A549 (cell line): Measurements from ENCODE around the gene GABRR1. TPM values are rescaled to one million over a fixed set of nuclear protein-coding genes. Genes with fewer than 3 reads are reported as not detected.

Experiments used
- ATAC-seq, 2 experiments: fragments of 200-7000 bp in 1 of 2; fragments of >200 bp in 1 of 2; cut with Nextera tagmentation in 1 of 2; cut with Tn5 transposase in 1 of 2; 3 replicates each; pipeline versions ENCODE4 v1.8.0 to v1.9.1; 2018 to 2020; ENCODE audit warnings: mild to moderate bottlenecking in 1 of 2, moderate library complexity in 1 of 2
- CTCF ChIA-PET: fragments of 300-600 bp; sonication (Branson Sonifier 250); formaldehyde crosslinking; extraction: SDS; loops from one replicate; lab custom pipeline; 2021; ENCODE audit warnings: antibody characterized with exemption, inconsistent platforms; lab: Yijun Ruan, JAX
- POLR2A ChIA-PET: fragments of 350-600 bp; formaldehyde crosslinking; extraction: SDS; loops from one replicate; lab custom pipeline; 2021; ENCODE audit warnings: antibody characterized with exemption, inconsistent platforms; lab: Yijun Ruan, JAX
- DNase-seq, 2 experiments: peaks; one replicate each; pipeline versions ENCODE4 v3.0.0 to v3.0.0-alpha.2; 2011 to 2016; ENCODE audit warnings: low read depth in 1 of 2, low spot score in 1 of 2
- FAIRE-seq: peaks from 2 replicates; lab custom pipeline; 2011; peaks lifted over from hg19 to GRCh38; lab: Jason Lieb, UNC
- H3K27ac ChIP-seq, 2 experiments: fragments of >200 bp; sonication (Bioruptor Twin); formaldehyde crosslinking; 3 replicates each; pipeline ENCODE4 v1.5.1; 2016 to 2017
- H3K4me1 ChIP-seq: fragments of >200 bp; sonication (Bioruptor Twin); formaldehyde crosslinking; 3 replicates; pipeline ENCODE4 v1.6.1; 2016
- H3K4me2 ChIP-seq: fragments of >200 bp; sonication (Bioruptor Twin); formaldehyde crosslinking; 3 replicates; pipeline ENCODE4 v1.6.1; 2016
- H3K4me3 ChIP-seq: fragments of >200 bp; sonication (Bioruptor Twin); formaldehyde crosslinking; 3 replicates; pipeline ENCODE4 v1.5.1; 2016
- H3K9me3 ChIP-seq: fragments of >200 bp; sonication (Bioruptor Twin); formaldehyde crosslinking; 3 replicates; pipeline ENCODE4 v1.6.1; 2016
- CEBPB ChIP-seq, 2 experiments: fragments of >200 bp in 1 of 2; sonication (Bioruptor Twin) in 1 of 2; formaldehyde crosslinking in 1 of 2; IDR thresholded peaks; 2 replicates each; pipeline ENCODE4 v1.6.1; 2012 to 2016
- CHD2 ChIP-seq: fragments of 150-350 bp; IDR thresholded peaks from 2 replicates; pipeline ENCODE4 v1.6.1; 2014; ENCODE audit warnings: low read length; ENCODE audit not compliant: partially characterized antibody
- CHD4 ChIP-seq: fragments of 200-600 bp; sonication (generic); IDR thresholded peaks from 2 replicates; pipeline ENCODE4 v1.6.1; 2016; ENCODE audit warnings: antibody characterized with exemption, mild to moderate bottlenecking, borderline replicate concordance
- EP300 ChIP-seq, 2 experiments: fragments of >200 bp; sonication (Bioruptor Twin); formaldehyde crosslinking; IDR thresholded peaks; 2 replicates in 1 of 2; 3 replicates in 1 of 2; pipeline ENCODE4 v1.6.1; 2016 to 2017
- ESRRA ChIP-seq: fragments of 150-350 bp; IDR thresholded peaks from 2 replicates; pipeline ENCODE4 v1.6.1; 2014; ENCODE audit warnings: mild to moderate bottlenecking, low read length, borderline replicate concordance
- FOXS1 ChIP-seq: fragments of 250-450 bp; sonication (Bioruptor Pico); IDR thresholded peaks from 2 replicates; pipeline ENCODE4 v1.5.0; 2020; ENCODE audit warnings: mild to moderate bottlenecking, moderate library complexity
- HEYL ChIP-seq: fragments of 250-450 bp; sonication (Bioruptor Pico); IDR thresholded peaks from 2 replicates; pipeline ENCODE4 v1.8.0; 2021; ENCODE audit warnings: mild to moderate bottlenecking, moderate library complexity
- HOXB5 ChIP-seq: fragments of 250-450 bp; sonication (Bioruptor Pico); IDR thresholded peaks from 2 replicates; pipeline ENCODE4 v1.5.0; 2020; ENCODE audit warnings: mild to moderate bottlenecking, moderate library complexity
- MYC ChIP-seq: IDR thresholded peaks from 2 replicates; pipeline ENCODE4 v1.6.1; 2012; ENCODE audit warnings: mild to moderate bottlenecking, inconsistent platforms, low read length, improper control_type of control experiment, borderline replicate concordance
- NPAS2 ChIP-seq: fragments of 250-450 bp; sonication (Bioruptor Pico); IDR thresholded peaks from 2 replicates; pipeline ENCODE4 v1.8.0; 2022; ENCODE audit warnings: mild to moderate bottlenecking, moderate library complexity, borderline replicate concordance
- POLR2AphosphoS2 ChIP-seq: conservative IDR thresholded peaks from 2 replicates; pipeline ENCODE4 v1.6.1; 2012; ENCODE audit warnings: low read length, improper control_type of control experiment, inconsistent platforms
- RAD21 ChIP-seq, 2 experiments: fragments of >200 bp in 1 of 2; sonication (Bioruptor Twin) in 1 of 2; formaldehyde crosslinking in 1 of 2; IDR thresholded peaks in 1 of 2; conservative IDR thresholded peaks in 1 of 2; 2 replicates in 1 of 2; 3 replicates in 1 of 2; pipeline ENCODE4 v1.6.1; 2012 to 2018; ENCODE audit warnings: inconsistent platforms in 1 of 2
- RNF2 ChIP-seq: fragments of 200-600 bp; sonication (generic); IDR thresholded peaks from 2 replicates; pipeline ENCODE4 v1.6.1; 2016; ENCODE audit warnings: low read depth, mild to moderate bottlenecking, antibody characterized with exemption, moderate library complexity, borderline replicate concordance
- SMC3 ChIP-seq: fragments of >200 bp; sonication (Bioruptor Twin); formaldehyde crosslinking; IDR thresholded peaks from 3 replicates; pipeline ENCODE4 v1.6.1; 2018; ENCODE audit warnings: inconsistent platforms
- SREBF2 ChIP-seq: fragments of 450-650 bp; IDR thresholded peaks from 2 replicates; pipeline ENCODE4 v1.6.1; 2014; ENCODE audit warnings: mild to moderate bottlenecking, moderate library complexity
- TFCP2L1 ChIP-seq: fragments of 250-450 bp; sonication (Bioruptor Pico); IDR thresholded peaks from 2 replicates; pipeline ENCODE4 v1.5.0; 2021; ENCODE audit warnings: mild to moderate bottlenecking
- TP53 ChIP-seq: fragments of 250-450 bp; sonication (Bioruptor Pico); IDR thresholded peaks from 2 replicates; pipeline ENCODE4 v1.5.0; 2021; ENCODE audit warnings: mild to moderate bottlenecking, moderate library complexity
- ZC3H11A ChIP-seq: fragments of 450-650 bp; IDR thresholded peaks from 2 replicates; pipeline ENCODE4 v1.6.1; 2014; ENCODE audit warnings: antibody characterized with exemption, mild to moderate bottlenecking
- ZSCAN20 ChIP-seq: fragments of 250-450 bp; sonication (Bioruptor Pico); IDR thresholded peaks from 2 replicates; pipeline ENCODE4 v1.8.0; 2022; ENCODE audit warnings: mild to moderate bottlenecking, moderate library complexity
- WGBS: methylation state at CpG from one replicate; pipeline ENCODE4 v1.1.6; 2017; ENCODE audit errors: missing lambda C conversion rate; 5-methylcytosine and 5-hydroxymethylcytosine counted together
- polyA plus RNA-seq, 4 experiments: library from polyadenylated mRNA; depleted of rRNA in 3 of 4; stranded (reverse); fragments of >200 nt; fragmentation: RNase III in 1 of 4; extraction: RNeasy Plus Mini Kit Qiagen cat#74134 plus additional on column Dnase treatment in 1 of 4; gene quantifications; 2 replicates in 3 of 4; 3 replicates in 1 of 4; pipeline ENCODE4 v1.2.3, GENCODE V29; 2011 to 2017
- TF ChIP-seq, protein P1 (sequence below): IDR thresholded peaks from 2 replicates; pipeline ENCODE4 v1.6.1; 2012
- TF ChIP-seq, protein P2 (sequence below): fragments of 250-450 bp; sonication (Bioruptor Pico); IDR thresholded peaks from 2 replicates; pipeline ENCODE4 v1.5.0; 2020; ENCODE audit warnings: low read depth, mild to moderate bottlenecking, moderate library complexity
- TF ChIP-seq, protein P3 (sequence below): fragments of >200 bp; sonication (Bioruptor Twin); formaldehyde crosslinking; IDR thresholded peaks from 3 replicates; pipeline ENCODE4 v1.5.1; 2016
- TF ChIP-seq, protein P4 (sequence below): fragments of 200-600 bp; sonication (generic); IDR thresholded peaks from 2 replicates; pipeline ENCODE4 v1.6.1; 2016; ENCODE audit warnings: antibody characterized with exemption, mild to moderate bottlenecking, moderate library complexity
- TF ChIP-seq, protein P5 (sequence below): IDR thresholded peaks from 2 replicates; pipeline ENCODE4 v1.6.1; 2012
- TF ChIP-seq, protein P6 (sequence below): IDR thresholded peaks from 2 replicates; pipeline ENCODE4 v1.6.1; 2012; ENCODE audit warnings: low read depth, borderline replicate concordance
- TF ChIP-seq, protein P7 (sequence below): fragments of >200 bp; sonication (Bioruptor Twin); formaldehyde crosslinking; IDR thresholded peaks from 2 replicates; pipeline ENCODE4 v1.6.1; 2016

The GABRR1 gene
- polyA plus RNA-seq, 2 of the 4 experiments (the other 2 are of a cell fraction): not detected

DNA sequence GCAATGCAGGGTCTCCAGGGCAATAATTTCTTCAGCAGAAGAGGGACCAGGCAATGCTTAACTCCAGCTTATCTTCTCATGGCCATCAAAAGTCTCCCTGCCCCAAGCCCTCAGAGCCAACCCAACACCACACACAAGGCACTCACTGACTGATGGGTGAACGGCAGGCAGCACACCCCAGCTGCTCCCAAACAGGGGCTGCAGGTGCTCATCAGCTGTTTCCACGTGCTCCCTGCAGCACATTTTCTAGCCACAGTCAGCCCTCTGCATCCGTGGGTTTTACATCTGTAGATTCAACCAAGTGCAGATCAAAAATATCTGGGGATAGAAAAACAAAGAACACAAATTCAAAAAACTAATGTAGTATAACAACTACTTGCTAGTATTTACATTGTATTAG, 4.0 kb upstream of the GABRR1 start:
- H3K4me2 ChIP-seq: no peak overlapping the region
- 41% methylated on average over 3 of the region's 3 CpGs for WGBS
- H3K4me3 ChIP-seq: no peak overlapping the region
- ChIA-PET POLR2A (no interaction called here), CTCF (no interaction called here)
- no peak for DNase-seq
- ATAC-seq: no peak
- TF ChIP-seq TFCP2L1 (CRISPR knock-in tag): no peak
- TF ChIP-seq RAD21 (conservative IDR thresholded peaks at IDR 0.05 in 1 of 2, IDR thresholded peaks at IDR 0.05 in 1 of 2): no peak
- TF ChIP-seq ZC3H11A: no peak
- TF ChIP-seq CEBPB (IDR thresholded peaks at IDR 0.05): no peak
- TF ChIP-seq, protein P1, sequence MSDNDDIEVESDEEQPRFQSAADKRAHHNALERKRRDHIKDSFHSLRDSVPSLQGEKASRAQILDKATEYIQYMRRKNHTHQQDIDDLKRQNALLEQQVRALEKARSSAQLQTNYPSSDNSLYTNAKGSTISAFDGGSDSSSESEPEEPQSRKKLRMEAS: no peak
- no peak for TF ChIP-seq ZSCAN20 (CRISPR knock-in tag)
- TF ChIP-seq, protein P2, sequence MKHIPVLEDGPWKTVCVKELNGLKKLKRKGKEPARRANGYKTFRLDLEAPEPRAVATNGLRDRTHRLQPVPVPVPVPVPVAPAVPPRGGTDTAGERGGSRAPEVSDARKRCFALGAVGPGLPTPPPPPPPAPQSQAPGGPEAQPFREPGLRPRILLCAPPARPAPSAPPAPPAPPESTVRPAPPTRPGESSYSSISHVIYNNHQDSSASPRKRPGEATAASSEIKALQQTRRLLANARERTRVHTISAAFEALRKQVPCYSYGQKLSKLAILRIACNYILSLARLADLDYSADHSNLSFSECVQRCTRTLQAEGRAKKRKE: no peak
- no peak for TF ChIP-seq CHD4
- TF ChIP-seq FOXS1 (CRISPR knock-in tag): no peak
- no peak for TF ChIP-seq NPAS2
- TF ChIP-seq HEYL (CRISPR knock-in tag): no peak
- no peak for TF ChIP-seq HOXB5 (CRISPR knock-in tag)
- TF ChIP-seq, protein P3, sequence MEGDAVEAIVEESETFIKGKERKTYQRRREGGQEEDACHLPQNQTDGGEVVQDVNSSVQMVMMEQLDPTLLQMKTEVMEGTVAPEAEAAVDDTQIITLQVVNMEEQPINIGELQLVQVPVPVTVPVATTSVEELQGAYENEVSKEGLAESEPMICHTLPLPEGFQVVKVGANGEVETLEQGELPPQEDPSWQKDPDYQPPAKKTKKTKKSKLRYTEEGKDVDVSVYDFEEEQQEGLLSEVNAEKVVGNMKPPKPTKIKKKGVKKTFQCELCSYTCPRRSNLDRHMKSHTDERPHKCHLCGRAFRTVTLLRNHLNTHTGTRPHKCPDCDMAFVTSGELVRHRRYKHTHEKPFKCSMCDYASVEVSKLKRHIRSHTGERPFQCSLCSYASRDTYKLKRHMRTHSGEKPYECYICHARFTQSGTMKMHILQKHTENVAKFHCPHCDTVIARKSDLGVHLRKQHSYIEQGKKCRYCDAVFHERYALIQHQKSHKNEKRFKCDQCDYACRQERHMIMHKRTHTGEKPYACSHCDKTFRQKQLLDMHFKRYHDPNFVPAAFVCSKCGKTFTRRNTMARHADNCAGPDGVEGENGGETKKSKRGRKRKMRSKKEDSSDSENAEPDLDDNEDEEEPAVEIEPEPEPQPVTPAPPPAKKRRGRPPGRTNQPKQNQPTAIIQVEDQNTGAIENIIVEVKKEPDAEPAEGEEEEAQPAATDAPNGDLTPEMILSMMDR: no peak
- TF ChIP-seq POLR2AphosphoS2: no peak
- no peak for TF ChIP-seq RNF2
- TF ChIP-seq, protein P4, sequence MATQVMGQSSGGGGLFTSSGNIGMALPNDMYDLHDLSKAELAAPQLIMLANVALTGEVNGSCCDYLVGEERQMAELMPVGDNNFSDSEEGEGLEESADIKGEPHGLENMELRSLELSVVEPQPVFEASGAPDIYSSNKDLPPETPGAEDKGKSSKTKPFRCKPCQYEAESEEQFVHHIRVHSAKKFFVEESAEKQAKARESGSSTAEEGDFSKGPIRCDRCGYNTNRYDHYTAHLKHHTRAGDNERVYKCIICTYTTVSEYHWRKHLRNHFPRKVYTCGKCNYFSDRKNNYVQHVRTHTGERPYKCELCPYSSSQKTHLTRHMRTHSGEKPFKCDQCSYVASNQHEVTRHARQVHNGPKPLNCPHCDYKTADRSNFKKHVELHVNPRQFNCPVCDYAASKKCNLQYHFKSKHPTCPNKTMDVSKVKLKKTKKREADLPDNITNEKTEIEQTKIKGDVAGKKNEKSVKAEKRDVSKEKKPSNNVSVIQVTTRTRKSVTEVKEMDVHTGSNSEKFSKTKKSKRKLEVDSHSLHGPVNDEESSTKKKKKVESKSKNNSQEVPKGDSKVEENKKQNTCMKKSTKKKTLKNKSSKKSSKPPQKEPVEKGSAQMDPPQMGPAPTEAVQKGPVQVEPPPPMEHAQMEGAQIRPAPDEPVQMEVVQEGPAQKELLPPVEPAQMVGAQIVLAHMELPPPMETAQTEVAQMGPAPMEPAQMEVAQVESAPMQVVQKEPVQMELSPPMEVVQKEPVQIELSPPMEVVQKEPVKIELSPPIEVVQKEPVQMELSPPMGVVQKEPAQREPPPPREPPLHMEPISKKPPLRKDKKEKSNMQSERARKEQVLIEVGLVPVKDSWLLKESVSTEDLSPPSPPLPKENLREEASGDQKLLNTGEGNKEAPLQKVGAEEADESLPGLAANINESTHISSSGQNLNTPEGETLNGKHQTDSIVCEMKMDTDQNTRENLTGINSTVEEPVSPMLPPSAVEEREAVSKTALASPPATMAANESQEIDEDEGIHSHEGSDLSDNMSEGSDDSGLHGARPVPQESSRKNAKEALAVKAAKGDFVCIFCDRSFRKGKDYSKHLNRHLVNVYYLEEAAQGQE: no peak
- no peak for TF ChIP-seq MYC
- TF ChIP-seq, protein P5, sequence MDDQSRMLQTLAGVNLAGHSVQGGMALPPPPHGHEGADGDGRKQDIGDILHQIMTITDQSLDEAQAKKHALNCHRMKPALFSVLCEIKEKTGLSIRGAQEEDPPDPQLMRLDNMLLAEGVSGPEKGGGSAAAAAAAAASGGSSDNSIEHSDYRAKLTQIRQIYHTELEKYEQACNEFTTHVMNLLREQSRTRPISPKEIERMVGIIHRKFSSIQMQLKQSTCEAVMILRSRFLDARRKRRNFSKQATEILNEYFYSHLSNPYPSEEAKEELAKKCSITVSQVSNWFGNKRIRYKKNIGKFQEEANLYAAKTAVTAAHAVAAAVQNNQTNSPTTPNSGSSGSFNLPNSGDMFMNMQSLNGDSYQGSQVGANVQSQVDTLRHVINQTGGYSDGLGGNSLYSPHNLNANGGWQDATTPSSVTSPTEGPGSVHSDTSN: no peak
- no peak overlapping the region for H3K27ac ChIP-seq
- H3K9me3 ChIP-seq: no peaks in the 10 kb centered on the region
- FAIRE-seq: no peak
- no peaks in the 10 kb centered on the region for H3K4me1 ChIP-seq

DNA sequence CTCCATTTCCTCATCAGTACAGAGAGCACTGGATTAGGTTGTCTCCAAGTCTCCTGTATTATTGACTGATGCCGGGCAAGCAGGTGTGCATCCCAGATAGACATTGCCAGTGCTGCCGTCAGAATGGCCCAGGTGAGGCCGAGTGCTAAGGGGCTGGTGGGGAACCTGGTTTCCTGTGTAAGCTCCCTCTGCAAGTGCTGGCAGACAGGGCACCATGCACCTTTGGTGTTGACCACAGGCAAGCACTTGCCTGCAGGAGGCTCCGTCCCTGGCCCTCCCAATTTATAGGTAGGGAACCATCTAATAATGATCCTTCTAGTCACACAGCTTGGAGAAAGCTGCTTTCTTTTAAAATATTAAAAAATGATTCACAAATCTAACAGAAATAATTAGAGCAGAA, 747 bp downstream of the GABRR1 start:
- H3K9me3 ChIP-seq: no peaks in the 10 kb centered on the region
- DNase-seq: no peak
- no peak overlapping the region for H3K4me3 ChIP-seq
- H3K4me1 ChIP-seq: no peaks in the 10 kb centered on the region
- CTCF ChIA-PET: no interaction called here
- POLR2A ChIA-PET: no interaction called here
- no peak; a peak in 1 of 6 replicates for ATAC-seq
- WGBS: 56% methylated on average over 3 of the region's 4 CpGs
- H3K4me2 ChIP-seq: no peak overlapping the region
- no peak overlapping the region for H3K27ac ChIP-seq
- FAIRE-seq: no peak
- TF ChIP-seq POLR2AphosphoS2: no peak
- TF ChIP-seq ESRRA: no peak
- no peak for TF ChIP-seq TFCP2L1 (CRISPR knock-in tag)
- TF ChIP-seq, protein P6, sequence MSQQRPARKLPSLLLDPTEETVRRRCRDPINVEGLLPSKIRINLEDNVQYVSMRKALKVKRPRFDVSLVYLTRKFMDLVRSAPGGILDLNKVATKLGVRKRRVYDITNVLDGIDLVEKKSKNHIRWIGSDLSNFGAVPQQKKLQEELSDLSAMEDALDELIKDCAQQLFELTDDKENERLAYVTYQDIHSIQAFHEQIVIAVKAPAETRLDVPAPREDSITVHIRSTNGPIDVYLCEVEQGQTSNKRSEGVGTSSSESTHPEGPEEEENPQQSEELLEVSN: no peak
- TF ChIP-seq HOXB5 (CRISPR knock-in tag): no peak
- TF ChIP-seq CHD2: no peak
- TF ChIP-seq TP53: no peak
- no peak for TF ChIP-seq CHD4
- no peak for TF ChIP-seq SREBF2
- no peak for TF ChIP-seq EP300 (IDR thresholded peaks at IDR 0.05)
- TF ChIP-seq, protein P7, sequence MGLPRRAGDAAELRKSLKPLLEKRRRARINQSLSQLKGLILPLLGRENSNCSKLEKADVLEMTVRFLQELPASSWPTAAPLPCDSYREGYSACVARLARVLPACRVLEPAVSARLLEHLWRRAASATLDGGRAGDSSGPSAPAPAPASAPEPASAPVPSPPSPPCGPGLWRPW: no peak
- no peak for TF ChIP-seq SMC3
